AG09319 (cell line): ENCODE measurements around the gene LEMD1.
"Not testable (repeated sequence)": the region's sequence is repeated elsewhere in the genome, so short reads cannot be mapped to it uniquely, and the experiment has no call there.

ENCODE experiments used
- DNase-seq: peaks from one replicate; pipeline ENCODE4 v3.0.0-alpha.2; 2010; ENCODE audit warnings: low read depth; ENCODE audit errors: extremely low read depth
- TF ChIP-seq, protein P1 (sequence below): IDR thresholded peaks from 2 replicates; pipeline ENCODE4 v1.5.1; 2011; ENCODE audit warnings: low read depth, mild to moderate bottlenecking, inconsistent platforms, low read length, moderate library complexity

The LEMD1 gene

GRCh38 chr1:205422993-205423642 is 1.3 kb upstream of the LEMD1 start:
- DNase-seq, result no peak
- TF ChIP-seq, protein P1, sequence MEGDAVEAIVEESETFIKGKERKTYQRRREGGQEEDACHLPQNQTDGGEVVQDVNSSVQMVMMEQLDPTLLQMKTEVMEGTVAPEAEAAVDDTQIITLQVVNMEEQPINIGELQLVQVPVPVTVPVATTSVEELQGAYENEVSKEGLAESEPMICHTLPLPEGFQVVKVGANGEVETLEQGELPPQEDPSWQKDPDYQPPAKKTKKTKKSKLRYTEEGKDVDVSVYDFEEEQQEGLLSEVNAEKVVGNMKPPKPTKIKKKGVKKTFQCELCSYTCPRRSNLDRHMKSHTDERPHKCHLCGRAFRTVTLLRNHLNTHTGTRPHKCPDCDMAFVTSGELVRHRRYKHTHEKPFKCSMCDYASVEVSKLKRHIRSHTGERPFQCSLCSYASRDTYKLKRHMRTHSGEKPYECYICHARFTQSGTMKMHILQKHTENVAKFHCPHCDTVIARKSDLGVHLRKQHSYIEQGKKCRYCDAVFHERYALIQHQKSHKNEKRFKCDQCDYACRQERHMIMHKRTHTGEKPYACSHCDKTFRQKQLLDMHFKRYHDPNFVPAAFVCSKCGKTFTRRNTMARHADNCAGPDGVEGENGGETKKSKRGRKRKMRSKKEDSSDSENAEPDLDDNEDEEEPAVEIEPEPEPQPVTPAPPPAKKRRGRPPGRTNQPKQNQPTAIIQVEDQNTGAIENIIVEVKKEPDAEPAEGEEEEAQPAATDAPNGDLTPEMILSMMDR, result no peak

GRCh38 chr1:205420938-205421337 is 918 bp downstream of the LEMD1 start:
- DNase-seq, result no peak
- TF ChIP-seq, protein P1, result no peak

- no peak for DNase-seq
- TF ChIP-seq, protein P1, result no peak
Observed at GRCh38 chr1:205417870-205418635, 3.8 kb downstream of the LEMD1 start.

DNA sequence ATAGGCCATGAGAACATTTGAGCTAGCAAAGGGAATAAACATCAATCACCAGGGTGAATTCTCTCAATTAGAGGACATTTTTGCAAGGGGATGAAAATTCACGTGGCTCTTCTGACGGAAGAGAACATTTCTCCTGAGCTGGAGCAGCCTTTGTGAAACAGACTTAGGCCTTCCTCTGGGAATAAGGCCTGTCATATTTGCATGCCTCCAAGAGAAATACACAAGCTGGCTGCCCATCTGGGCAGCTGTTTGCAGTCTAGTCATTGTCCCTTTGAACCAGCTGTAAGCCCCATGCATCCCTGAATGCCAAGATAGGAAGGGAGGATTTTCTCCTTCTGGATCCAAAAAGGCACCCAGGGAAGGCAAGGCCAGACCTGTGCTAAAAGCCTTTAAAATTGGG is 5.5 kb downstream of the LEMD1 start:
- TF ChIP-seq, protein P1, result no peak
- DNase-seq, result no peak

DNA sequence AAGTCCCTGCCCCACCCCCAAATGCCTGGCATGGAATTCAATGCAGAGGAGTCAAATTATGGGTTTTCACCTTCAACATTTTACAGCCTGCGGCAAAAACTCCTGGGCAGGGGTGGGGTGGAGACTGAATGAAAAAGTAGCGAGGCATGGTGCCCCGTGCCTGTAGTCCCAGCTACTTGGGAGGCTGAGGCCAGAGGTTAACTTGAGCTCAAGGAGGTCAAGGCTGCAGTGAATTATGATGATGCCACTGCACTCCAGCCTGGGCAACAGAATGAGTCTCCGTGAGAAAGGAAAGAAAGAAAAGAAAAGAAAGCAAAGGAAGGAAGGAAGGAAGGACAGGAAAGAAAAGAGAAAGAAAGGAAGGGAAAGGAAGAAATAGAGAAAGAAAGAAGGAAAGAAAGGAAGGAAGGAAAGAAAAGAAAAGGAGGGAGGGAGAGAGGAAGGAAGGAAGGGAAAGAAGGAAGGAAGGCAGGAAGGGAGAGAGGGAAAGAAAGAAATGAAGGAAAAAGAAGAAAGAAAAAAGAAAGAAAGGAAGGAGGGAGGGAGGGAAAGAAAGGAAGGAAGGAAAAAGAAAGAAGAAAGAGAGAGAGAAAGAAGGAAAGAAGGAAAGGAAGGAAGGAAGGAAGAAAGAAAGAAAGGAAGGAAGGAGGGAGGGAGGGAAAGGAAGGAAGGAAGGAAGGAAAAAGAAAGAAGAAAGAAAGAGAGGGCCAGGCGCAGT is 11.1 kb downstream of the LEMD1 start:
- TF ChIP-seq, protein P1, result no peak
- DNase-seq, result no peak

DNA sequence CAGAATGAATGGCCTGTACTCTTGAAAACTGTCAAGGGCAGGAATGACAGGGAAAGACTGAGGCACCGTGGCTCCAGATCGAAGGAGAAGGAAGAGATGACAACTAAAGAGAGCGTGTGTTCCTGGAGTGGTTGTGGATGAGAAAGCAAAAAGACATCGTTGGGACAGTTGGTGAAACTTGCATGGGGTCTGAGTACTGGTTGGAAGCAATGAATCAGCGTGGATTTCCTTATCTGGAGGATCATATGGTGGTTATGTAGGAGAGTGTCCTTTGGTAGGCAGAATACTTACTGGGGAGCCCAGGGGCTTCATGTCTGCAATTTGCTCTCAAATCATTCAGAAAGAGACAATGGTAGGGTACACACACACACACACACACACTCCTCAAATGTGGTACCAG is 13.9 kb downstream of the LEMD1 start:
- DNase-seq, result no peak
- TF ChIP-seq, protein P1, result no peak

DNA sequence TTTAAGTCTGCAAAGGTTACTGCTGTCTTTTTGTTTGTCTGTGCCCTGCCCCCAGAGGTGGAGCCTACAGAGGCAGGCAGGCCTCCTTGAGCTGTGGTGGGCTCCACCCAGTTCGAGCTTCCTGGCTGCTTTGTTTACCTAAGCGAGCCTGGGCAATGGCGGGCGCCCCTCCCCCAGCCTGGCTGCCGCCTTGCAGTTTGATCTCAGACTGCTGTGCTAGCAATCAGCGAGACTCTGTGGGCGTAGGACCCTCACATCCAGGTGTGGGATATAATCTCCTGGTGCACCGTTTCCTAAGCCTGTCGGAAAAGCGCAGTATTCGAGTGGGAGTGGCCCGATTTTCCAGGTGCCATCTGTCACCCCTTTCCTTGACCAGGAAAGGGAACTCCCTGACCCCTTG is 15.6 kb downstream of the LEMD1 start:
- DNase-seq, result not testable (repeated sequence)

DNA sequence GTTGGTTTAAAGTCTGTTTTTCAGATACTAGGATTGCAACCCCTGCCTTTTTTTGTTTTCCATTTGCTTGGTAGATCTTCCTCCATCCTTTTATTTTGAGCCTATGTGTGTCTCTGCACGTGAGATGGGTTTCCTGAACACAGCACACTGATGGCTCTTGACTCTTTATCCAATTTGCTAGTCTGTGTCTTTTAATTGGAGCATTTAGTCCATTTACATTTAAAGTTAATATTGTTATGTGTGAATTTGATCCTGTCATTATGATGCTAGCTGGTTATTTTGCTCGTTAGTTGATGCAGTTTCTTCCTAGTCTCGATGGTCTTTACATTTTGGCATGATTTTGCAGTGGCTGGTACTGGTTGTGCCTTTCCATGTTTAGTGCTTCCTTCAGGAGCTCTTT is 17.4 kb downstream of the LEMD1 start:
- not testable (repeated sequence) for DNase-seq
